Frontal cortex (tissue), 4 donors: ENCODE measurements around the gene DNAH8. TPM values are rescaled to one million over a fixed set of nuclear protein-coding genes. Genes with fewer than 3 reads are reported as not detected.

ENCODE experiments used
- DNase-seq, 2 donors: peaks; one replicate each; pipeline ENCODE4 v3.0.0; 2012; ENCODE audit warnings: low spot score in 2 of 2
- FAIRE-seq: peaks from 2 replicates; lab custom pipeline; 2012; peaks lifted over from hg19 to GRCh38; lab: Jason Lieb, UNC
- total RNA-seq: library from RNA; depleted of rRNA; stranded (reverse); fragments of >200 nt; gene quantifications from one replicate; pipeline ENCODE4 v1.2.3, GENCODE V29; 2014
- donor health status: control.
- donor health status: control.
- donor health status: control.

DNAH8 gene
- total RNA-seq, 1 donor from 2014 or later: under 0.01 TPM

GRCh38 chr6:38738261-38738660 lies 23.1 kb downstream of the DNAH8 start:
- no peak for DNase-seq
- FAIRE-seq: no peak

GRCh38 chr6:38739532-38739931 lies 24.4 kb downstream of the DNAH8 start:
- DNase-seq (no peak), FAIRE-seq (no peak)

- no peak for DNase-seq
- FAIRE-seq: no peak
These were observed 34.4 kb downstream of the DNAH8 start for GRCh38 chr6:38749473-38749872.

- DNase-seq: no peak
These were observed 36.0 kb downstream of the DNAH8 start for GRCh38 chr6:38750968-38751615.

GRCh38 chr6:38753707-38754106 lies 38.6 kb downstream of the DNAH8 start:
- FAIRE-seq: no peak

More at GRCh38 chr6:38750968-38751615, 36.0 kb downstream of the DNAH8 start:
- no peak for FAIRE-seq

GRCh38 chr6:38755207-38755606 lies 40.1 kb downstream of the DNAH8 start:
- no peak for DNase-seq
- no peak for FAIRE-seq

More at GRCh38 chr6:38753707-38754106, 38.6 kb downstream of the DNAH8 start:
- DNase-seq: no peak

GRCh38 chr6:38755874-38756273 lies 40.8 kb downstream of the DNAH8 start:
- no peak for DNase-seq
- no peak for FAIRE-seq

- no peak for FAIRE-seq
- no peak for DNase-seq
These were observed 45.0 kb downstream of the DNAH8 start for GRCh38 chr6:38760097-38760496.

GRCh38 chr6:38762848-38763247 lies 47.7 kb downstream of the DNAH8 start:
- DNase-seq: no peak
- FAIRE-seq: no peak

- FAIRE-seq (no peak), DNase-seq (no peak)
These were observed 52.4 kb downstream of the DNAH8 start for GRCh38 chr6:38767560-38767959.

GRCh38 chr6:38773338-38773737 lies 58.2 kb downstream of the DNAH8 start:
- no peak for FAIRE-seq
- DNase-seq: no peak

- no peak for DNase-seq
- no peak for FAIRE-seq
These were observed 60.0 kb downstream of the DNAH8 start for GRCh38 chr6:38774929-38775707.

GRCh38 chr6:38775870-38776269 lies 60.8 kb downstream of the DNAH8 start:
- FAIRE-seq (no peak), DNase-seq (no peak)

GRCh38 chr6:38776515-38776914 lies 61.4 kb downstream of the DNAH8 start:
- FAIRE-seq (no peak), DNase-seq (no peak)

- no peak for DNase-seq
- no peak for FAIRE-seq
These were observed 64.4 kb downstream of the DNAH8 start for GRCh38 chr6:38779310-38780062.

GRCh38 chr6:38782616-38783015 lies 67.5 kb downstream of the DNAH8 start:
- FAIRE-seq: no peak
- DNase-seq: no peak

- FAIRE-seq: no peak
- DNase-seq: no peak
These were observed 68.5 kb downstream of the DNAH8 start for GRCh38 chr6:38783443-38784228.

GRCh38 chr6:38784506-38785235 lies 69.6 kb downstream of the DNAH8 start:
- DNase-seq: no peak
- no peak for FAIRE-seq

GRCh38 chr6:38786486-38786885 lies 71.4 kb downstream of the DNAH8 start:
- DNase-seq (no peak), FAIRE-seq (no peak)
